Endothelial cell of umbilical vein (primary cell): ENCODE results near the gene MRC2. TPM values are rescaled to one million over a fixed set of nuclear protein-coding genes. Genes with fewer than 3 reads are reported as not detected.
"Not testable (repeated sequence)": the region's sequence is repeated elsewhere in the genome, so short reads cannot be mapped to it uniquely, and the experiment has no call there.

Source experiments
- BruUV-seq: library from RNA; stranded (reverse); fragments of 400-500 nt; replicated peaks from 2 replicates; lab custom pipeline; 2021; lab: Mats Ljungman, UMichigan
- CTCF ChIA-PET: fragments of 300-600, 350-600 bp; sonication (Branson Sonifier 250); formaldehyde crosslinking; loops from one replicate; lab custom pipeline; 2021; ENCODE audit warnings: antibody characterized with exemption, inconsistent platforms; lab: Charles Lee
- POLR2A ChIA-PET: fragments of 300-600, 350-600 bp; sonication (Branson Sonifier 250); formaldehyde crosslinking; loops from one replicate; lab custom pipeline; 2021; ENCODE audit warnings: antibody characterized with exemption, inconsistent platforms; lab: Charles Lee
- DNase-seq: peaks from one replicate; pipeline ENCODE4 v3.0.0-alpha.2; 2011; ENCODE audit warnings: low read depth, low spot score
- FAIRE-seq: peaks from 2 replicates; lab custom pipeline; 2011; peaks lifted over from hg19 to GRCh38; lab: Jason Lieb, UNC
- H2AFZ ChIP-seq: 2 replicates; pipeline ENCODE4 v1.6.0; 2012; ENCODE audit warnings: low read depth, low read length, control low read depth, inconsistent platforms
- H3K27ac ChIP-seq: 2 replicates; pipeline ENCODE4 v1.5.1; 2011; ENCODE audit warnings: low read depth, mild to moderate bottlenecking, control low read depth, low read length, moderate library complexity; ENCODE audit not compliant: insufficient read depth
- H3K27me3 ChIP-seq, 2 experiments: 2 replicates each; pipeline versions ENCODE4 v1.6.0 to v1.6.1; 2011; ENCODE audit warnings: low read length in 2 of 2, mixed read lengths in 1 of 2; ENCODE audit not compliant: control insufficient read depth in 2 of 2, insufficient read depth in 2 of 2
- H3K36me3 ChIP-seq, 2 experiments: 2 replicates in 1 of 2; 3 replicates in 1 of 2; pipeline ENCODE4 v1.5.1; 2011; ENCODE audit warnings: low read length in 2 of 2, mild to moderate bottlenecking in 1 of 2, moderate library complexity in 1 of 2; ENCODE audit not compliant: control insufficient read depth in 2 of 2, insufficient read depth in 2 of 2; ENCODE audit errors: extremely low read depth in 1 of 2
- H3K4me1 ChIP-seq: 3 replicates; pipeline ENCODE4 v1.5.1; 2011; ENCODE audit warnings: mild to moderate bottlenecking, low read length; ENCODE audit not compliant: control insufficient read depth, insufficient read depth; ENCODE audit errors: extremely low read depth
- H3K4me2 ChIP-seq: 2 replicates; pipeline ENCODE4 v1.6.1; 2011; ENCODE audit warnings: low read length, control low read depth, mixed read lengths; ENCODE audit not compliant: insufficient read depth
- H3K4me3 ChIP-seq, 3 experiments: fragments of 200-600 bp in 1 of 3; sonication (generic), shearing (Covaris generic) in 1 of 3; replicated peaks in 1 of 3; 2 replicates each; pipeline ENCODE4 v1.5.1; 2011 to 2016; ENCODE audit warnings: control low read depth in 3 of 3, low read length in 3 of 3, mild to moderate bottlenecking in 2 of 3, inconsistent platforms in 1 of 3, low read depth in 1 of 3, moderate library complexity in 1 of 3; ENCODE audit not compliant: insufficient read depth in 1 of 3
- H3K79me2 ChIP-seq: 2 replicates; pipeline ENCODE4 v1.6.0; 2012; ENCODE audit warnings: low read length, inconsistent platforms; ENCODE audit not compliant: control insufficient read depth, insufficient read depth
- H3K9ac ChIP-seq: replicated peaks from 2 replicates; pipeline ENCODE3; 2011; ENCODE audit warnings: low read length, control low read depth; ENCODE audit not compliant: insufficient read depth; ENCODE audit errors: extremely low read depth
- H3K9me1 ChIP-seq: replicated peaks from 3 replicates; pipeline ENCODE4 v1.6.0; 2011; ENCODE audit warnings: mild to moderate bottlenecking, low read length; ENCODE audit not compliant: control insufficient read depth, insufficient read depth; ENCODE audit errors: extremely low read depth
- H3K9me3 ChIP-seq: replicated peaks from 2 replicates; pipeline ENCODE4 v1.5.1; 2012; ENCODE audit warnings: low read length, inconsistent platforms; ENCODE audit not compliant: control insufficient read depth, insufficient read depth
- H4K20me1 ChIP-seq: replicated peaks from 2 replicates; pipeline ENCODE3; 2011; ENCODE audit warnings: mild to moderate bottlenecking, low read length; ENCODE audit not compliant: control insufficient read depth, insufficient read depth; ENCODE audit errors: extremely low read depth
- FOS ChIP-seq: IDR thresholded peaks from 2 replicates; pipeline ENCODE4 v1.6.1; 2011; ENCODE audit warnings: mild to moderate bottlenecking, low read length, moderate library complexity, borderline replicate concordance; ENCODE audit not compliant: insufficient read depth
- MYC ChIP-seq: IDR thresholded peaks from one replicate; pipeline ENCODE4 v1.6.1; 2011; ENCODE audit warnings: mild to moderate bottlenecking, low read depth, low read length
- POLR2A ChIP-seq: IDR thresholded peaks from 2 replicates; pipeline ENCODE4 v1.6.1; 2012; ENCODE audit warnings: low read depth, mild to moderate bottlenecking, control low read depth, low read length
- dilution Hi-C: fragments of 300-500 bp; cut with MboI; formaldehyde crosslinking; loops from one replicate; pipeline ENCODE4 v1.15.0; 2019; ENCODE audit warnings: low sequenced_read_pairs; ENCODE audit not compliant: extremely low pct_ligation_motif_present
- intact Hi-C: fragments of 100-400 bp; cut with micrococcal nuclease; formaldehyde crosslinking; loops from one replicate; pipeline ENCODE4 v1.10.0; 2022
- polyA plus RNA-seq, 4 experiments: library from polyadenylated mRNA; depleted of rRNA in 3 of 4; stranded (reverse) in 3 of 4; unstranded in 1 of 4; fragments of >200 nt; gene quantifications; 2 replicates each; pipeline versions ENCODE4 v1.2.1 to v1.2.3, GENCODE V29; 2011 to 2012; ENCODE audit warnings: missing spikeins in 1 of 4
- total RNA-seq: library from RNA; stranded (reverse); gene quantifications from 2 replicates; pipeline ENCODE4 v1.2.3, GENCODE V29; 2021

MRC2 gene
- total and polyA plus RNA-seq, 2 donors (not counting 3 experiments of a cell fraction or from before 2014, with no cell fraction given): 30.6 to 52.7 TPM

DNA sequence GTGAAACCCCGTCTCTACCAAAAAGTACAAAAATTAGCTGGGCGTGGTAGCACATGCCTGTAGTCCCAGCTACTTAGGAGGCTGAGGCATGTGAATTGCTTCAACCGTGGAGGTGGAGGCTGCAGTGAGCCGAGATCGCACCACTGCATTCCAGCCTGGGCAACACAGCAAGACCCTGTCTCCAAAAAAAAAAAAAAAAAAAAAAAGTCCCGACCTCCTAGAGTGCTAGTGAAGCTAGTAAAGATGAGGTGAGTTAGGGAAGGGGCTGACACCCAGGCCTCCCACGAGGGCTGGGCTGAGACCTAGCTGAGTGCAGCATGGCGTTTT, 64.1 kb downstream of the MRC2 start:
- H3K27me3 ChIP-seq, H3K9me3 ChIP-seq, FAIRE-seq, H3K36me3 ChIP-seq, H3K4me2 ChIP-seq, H4K20me1 ChIP-seq, H2AFZ ChIP-seq, DNase-seq, H3K4me3 ChIP-seq, intact Hi-C loops, H3K9ac ChIP-seq, H3K79me2 ChIP-seq, dilution Hi-C loops, POLR2A ChIA-PET, H3K27ac ChIP-seq, BruUV-seq, H3K9me1 ChIP-seq: not testable (repeated sequence)
- CTCF ChIA-PET: interaction anchor here (5.5 kb wide), 1 partner anchor 19 kb away, joined by 26 read pairs; no protein-coding TSS in a partner anchor
- H3K4me1 ChIP-seq: peaks cover 18% of the 10 kb centered on the region

GRCh38 chr17:62692159-62692651, 64.7 kb downstream of the MRC2 start:
- peaks cover 18% of the 10 kb centered on the region for H3K4me1 ChIP-seq
- FAIRE-seq (no peak), DNase-seq (no peak)
- no peaks in the 10 kb centered on the region for H4K20me1 ChIP-seq
- H3K9me3 ChIP-seq: no peaks in the 10 kb centered on the region
- H3K36me3 ChIP-seq: no peaks in the 10 kb centered on the region
- H2AFZ ChIP-seq: no peak overlapping the region
- no peak overlapping the region for H3K4me3 ChIP-seq
- no peaks in the 10 kb centered on the region for H3K79me2 ChIP-seq
- intact Hi-C loops: no loop called here
- TF ChIP-seq POLR2A: no peak
- no peak for TF ChIP-seq FOS
- no peak for TF ChIP-seq MYC
- no peak overlapping the region for H3K9ac ChIP-seq
- no peaks in the 10 kb centered on the region for H3K27me3 ChIP-seq
- no TSS peak for BruUV-seq
- CTCF ChIA-PET: interaction anchor here (1.4 to 5.5 kb wide), 2 partner anchors 19 to 715 kb away, joined by 3 to 26 read pairs; no protein-coding TSS in a partner anchor
- no peaks in the 10 kb centered on the region for H3K9me1 ChIP-seq
- dilution Hi-C loops: no loop called here
- POLR2A ChIA-PET: no interaction called here
- no peak overlapping the region for H3K27ac ChIP-seq
- H3K4me2 ChIP-seq: no peak overlapping the region
